Measurements from ENCODE around the gene NTM.

DNA sequence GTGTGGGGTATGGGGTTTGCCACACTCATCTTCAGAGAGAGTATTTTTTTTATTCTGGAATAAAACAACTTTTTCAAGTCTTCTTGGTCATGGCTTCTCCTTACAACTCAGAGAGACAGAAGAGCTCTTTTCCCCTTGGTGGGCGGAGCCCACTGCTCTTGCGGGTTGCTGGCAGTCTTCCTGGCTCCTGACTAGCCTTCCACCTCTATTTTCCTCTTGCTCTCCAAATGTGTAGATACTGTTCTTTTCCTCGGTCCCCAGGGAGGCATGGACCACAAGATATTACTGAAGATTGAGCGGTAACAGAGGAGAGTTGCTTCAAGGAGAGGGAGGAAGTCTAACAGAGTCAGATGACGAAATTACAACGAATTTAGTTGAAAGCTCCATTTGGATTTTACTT lies 210.6 kb downstream of the NTM start:
- TF ChIP-seq, protein P1, sequence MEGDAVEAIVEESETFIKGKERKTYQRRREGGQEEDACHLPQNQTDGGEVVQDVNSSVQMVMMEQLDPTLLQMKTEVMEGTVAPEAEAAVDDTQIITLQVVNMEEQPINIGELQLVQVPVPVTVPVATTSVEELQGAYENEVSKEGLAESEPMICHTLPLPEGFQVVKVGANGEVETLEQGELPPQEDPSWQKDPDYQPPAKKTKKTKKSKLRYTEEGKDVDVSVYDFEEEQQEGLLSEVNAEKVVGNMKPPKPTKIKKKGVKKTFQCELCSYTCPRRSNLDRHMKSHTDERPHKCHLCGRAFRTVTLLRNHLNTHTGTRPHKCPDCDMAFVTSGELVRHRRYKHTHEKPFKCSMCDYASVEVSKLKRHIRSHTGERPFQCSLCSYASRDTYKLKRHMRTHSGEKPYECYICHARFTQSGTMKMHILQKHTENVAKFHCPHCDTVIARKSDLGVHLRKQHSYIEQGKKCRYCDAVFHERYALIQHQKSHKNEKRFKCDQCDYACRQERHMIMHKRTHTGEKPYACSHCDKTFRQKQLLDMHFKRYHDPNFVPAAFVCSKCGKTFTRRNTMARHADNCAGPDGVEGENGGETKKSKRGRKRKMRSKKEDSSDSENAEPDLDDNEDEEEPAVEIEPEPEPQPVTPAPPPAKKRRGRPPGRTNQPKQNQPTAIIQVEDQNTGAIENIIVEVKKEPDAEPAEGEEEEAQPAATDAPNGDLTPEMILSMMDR (IDR thresholded peaks at IDR 0.05): no peak
- TF ChIP-seq POLR2A (IDR thresholded peaks at IDR 0.05) (no peak), EP300 (IDR thresholded peaks at IDR 0.05) (no peak), POLR2AphosphoS5 (IDR thresholded peaks at IDR 0.05) (no peak)
